ENCODE data around the gene CHRNB2.
"Not testable (repeated sequence)": the region's sequence is repeated elsewhere in the genome, so short reads cannot be mapped to it uniquely, and the experiment has no call there.

Gene CHRNB2

GRCh38 chr1:154567386-154568156 lies at the start of gene CHRNB2:
CHRNB2 (plus strand) TSS chr1:154567778; CDS start chr1:154568045, 267 bp downstream.
- DNase-seq (ENCODE audit: low read depth in 2 of 2) = peak; percentile 34 to 56

- DNase-seq (ENCODE audit: low read depth in 2 of 2) = no peak
Observed at GRCh38 chr1:154519591-154519991, 48.0 kb upstream of the CHRNB2 start.

GRCh38 chr1:154520333-154520732 lies 47.2 kb upstream of the CHRNB2 start:
- no peak for DNase-seq (ENCODE audit: low read depth in 2 of 2)

GRCh38 chr1:154521695-154522094 lies 45.9 kb upstream of the CHRNB2 start:
- no peak for DNase-seq (ENCODE audit: low read depth in 2 of 2)

- no peak for DNase-seq (ENCODE audit: low read depth in 2 of 2)
Observed at GRCh38 chr1:154524881-154525280, 42.7 kb upstream of the CHRNB2 start.

GRCh38 chr1:154527192-154527591 lies 40.4 kb upstream of the CHRNB2 start:
- no peak for DNase-seq (ENCODE audit: low read depth in 2 of 2)

- DNase-seq (ENCODE audit: low read depth in 2 of 2) = no peak
Observed at GRCh38 chr1:154529308-154529707, 38.3 kb upstream of the CHRNB2 start.

- DNase-seq (ENCODE audit: low read depth in 2 of 2) = not testable (repeated sequence)
Observed at GRCh38 chr1:154531950-154532349, 35.6 kb upstream of the CHRNB2 start.

- DNase-seq (ENCODE audit: low read depth in 2 of 2) = no peak
Observed at GRCh38 chr1:154533952-154534844, 33.4 kb upstream of the CHRNB2 start.

- no peak for DNase-seq (ENCODE audit: low read depth in 2 of 2)
Observed at GRCh38 chr1:154536570-154536969, 31.0 kb upstream of the CHRNB2 start.

- DNase-seq (ENCODE audit: low read depth in 2 of 2) = no peak
Observed at GRCh38 chr1:154539486-154540483, 27.8 kb upstream of the CHRNB2 start.

GRCh38 chr1:154541231-154541630 lies 26.3 kb upstream of the CHRNB2 start:
- no peak for DNase-seq (ENCODE audit: low read depth in 2 of 2)

- peak in 1 of 2 experiments; percentile 51 for DNase-seq (ENCODE audit: low read depth in 2 of 2)
Observed at GRCh38 chr1:154546264-154547063, 21.1 kb upstream of the CHRNB2 start.

- DNase-seq (ENCODE audit: low read depth in 2 of 2) = no peak
Observed at GRCh38 chr1:154547105-154547732, 20.4 kb upstream of the CHRNB2 start.

GRCh38 chr1:154548028-154548427 lies 19.6 kb upstream of the CHRNB2 start:
- no peak for DNase-seq (ENCODE audit: low read depth in 2 of 2)

- no peak for DNase-seq (ENCODE audit: low read depth in 2 of 2)
Observed at GRCh38 chr1:154549202-154549770, 18.3 kb upstream of the CHRNB2 start.

GRCh38 chr1:154550070-154550469 lies 17.5 kb upstream of the CHRNB2 start:
- DNase-seq (ENCODE audit: low read depth in 2 of 2) = no peak

- DNase-seq (ENCODE audit: low read depth in 2 of 2) = no peak
Observed at GRCh38 chr1:154550657-154551056, 16.9 kb upstream of the CHRNB2 start.

- no peak for DNase-seq (ENCODE audit: low read depth in 2 of 2)
Observed at GRCh38 chr1:154551474-154551873, 16.1 kb upstream of the CHRNB2 start.

- DNase-seq (ENCODE audit: low read depth in 2 of 2) = no peak
Observed at GRCh38 chr1:154552036-154552435, 15.5 kb upstream of the CHRNB2 start.

Data from stimulated activated CD4-positive, alpha-beta T cell treated with anti-CD3 and anti-CD28 coated beads, Interleukin-12 subunit alpha, Interleukin-12 subunit beta, amount 100 ng/mL, for 24 hours (primary cell).